IMR-90 (cell line): ENCODE data around the gene CELF6. TPM values are rescaled to one million over a fixed set of nuclear protein-coding genes. Genes with fewer than 3 reads are reported as not detected.

Experiments used
- ATAC-seq: fragments of 200-7000 bp; cut with Tn5 transposase; 2 replicates; pipeline ENCODE4 v1.9.1; 2020; ENCODE audit warnings: low read depth, mild to moderate bottlenecking, moderate library complexity
- BruUV-seq: library from RNA; stranded (reverse); fragments of 400-500 nt; replicated peaks from 2 replicates; lab custom pipeline; 2021; lab: Mats Ljungman, UMichigan
- CTCF ChIA-PET: fragments of 300-600 bp; formaldehyde crosslinking; extraction: SDS; loops from one replicate; lab custom pipeline; 2021; ENCODE audit warnings: antibody characterized with exemption; lab: Yijun Ruan, JAX
- POLR2A ChIA-PET: fragments of 300-600 bp; sonication (Branson Sonifier 250); formaldehyde crosslinking; loops from one replicate; lab custom pipeline; 2022; ENCODE audit warnings: antibody characterized with exemption; ENCODE audit not compliant: unreplicated experiment; lab: Charles Lee
- DNase-seq: peaks from one replicate; pipeline ENCODE4 v3.0.0; 2013
- H2AFZ ChIP-seq: replicated peaks from 2 replicates; pipeline ENCODE3; 2013; ENCODE audit warnings: low read length, mild to moderate bottlenecking; ENCODE audit not compliant: poor library complexity
- H2AK5ac ChIP-seq: 2 replicates; pipeline ENCODE4 v1.6.1; 2013; ENCODE audit warnings: low read depth, low read length, inconsistent platforms
- H2AK9ac ChIP-seq: replicated peaks from 2 replicates; pipeline ENCODE3; 2013; ENCODE audit warnings: mild to moderate bottlenecking, low read depth, low read length, moderate library complexity; ENCODE audit not compliant: poor library complexity
- H2BK120ac ChIP-seq: 2 replicates; pipeline ENCODE4 v1.6.1; 2013; ENCODE audit warnings: low read depth, low read length, inconsistent platforms
- H2BK15ac ChIP-seq: 3 replicates; pipeline ENCODE4 v1.6.1; 2013; ENCODE audit warnings: low read depth, low read length, inconsistent platforms
- H2BK20ac ChIP-seq: 2 replicates; pipeline ENCODE4 v1.6.1; 2013; ENCODE audit warnings: low read depth, mild to moderate bottlenecking, inconsistent platforms, low read length, moderate library complexity
- H2BK5ac ChIP-seq: 2 replicates; pipeline ENCODE4 v1.6.1; 2013; ENCODE audit warnings: mild to moderate bottlenecking, low read depth, low read length, inconsistent platforms; ENCODE audit not compliant: poor library complexity, severe bottlenecking
- H3K14ac ChIP-seq: replicated peaks from 2 replicates; pipeline ENCODE4 v1.6.1; 2013; ENCODE audit warnings: low read depth, low read length, inconsistent platforms
- H3K18ac ChIP-seq: 2 replicates; pipeline ENCODE4 v1.6.1; 2013; ENCODE audit warnings: low read depth, low read length, control low read depth
- H3K23ac ChIP-seq: 2 replicates; pipeline ENCODE4 v1.6.1; 2013; ENCODE audit warnings: low read depth, low read length, inconsistent platforms
- H3K27ac ChIP-seq: 2 replicates; pipeline ENCODE4 v1.5.1; 2013; ENCODE audit warnings: mild to moderate bottlenecking, control low read depth, low read length; ENCODE audit not compliant: insufficient read depth
- H3K27me3 ChIP-seq: 2 replicates; pipeline ENCODE4 v1.6.1; 2013; ENCODE audit warnings: low read length; ENCODE audit not compliant: control insufficient read depth, insufficient read depth
- H3K36me3 ChIP-seq: 2 replicates; pipeline ENCODE4 v1.6.1; 2013; ENCODE audit warnings: low read length, mixed read lengths; ENCODE audit not compliant: control insufficient read depth, insufficient read depth
- H3K4ac ChIP-seq: 2 replicates; pipeline ENCODE4 v1.6.1; 2013; ENCODE audit warnings: low read depth, low read length, inconsistent platforms
- H3K4me1 ChIP-seq: 2 replicates; pipeline ENCODE4 v1.6.1; 2013; ENCODE audit warnings: low read length, mixed read lengths; ENCODE audit not compliant: control insufficient read depth, insufficient read depth
- H3K4me2 ChIP-seq: 2 replicates; pipeline ENCODE4 v1.6.1; 2013; ENCODE audit warnings: low read depth, mild to moderate bottlenecking, control low read depth, low read length, moderate library complexity
- H3K4me3 ChIP-seq: 2 replicates; pipeline ENCODE4 v1.5.1; 2013; ENCODE audit warnings: low read depth, mild to moderate bottlenecking, control low read depth, low read length, moderate library complexity; ENCODE audit not compliant: insufficient read depth
- H3K56ac ChIP-seq: 2 replicates; pipeline ENCODE4 v1.6.1; 2013; ENCODE audit warnings: low read length, inconsistent platforms; ENCODE audit not compliant: insufficient read depth; ENCODE audit errors: extremely low read depth
- H3K79me1 ChIP-seq, 2 experiments: 2 replicates each; pipeline ENCODE4 v1.6.1; 2013; ENCODE audit warnings: low read length in 2 of 2, inconsistent platforms in 1 of 2, low read depth in 1 of 2
- H3K9ac ChIP-seq: 2 replicates; pipeline ENCODE4 v1.6.1; 2013; ENCODE audit warnings: low read depth, low read length, control low read depth
- H3K9me1 ChIP-seq: 2 replicates; pipeline ENCODE4 v1.6.1; 2013; ENCODE audit warnings: low read length, inconsistent platforms; ENCODE audit not compliant: insufficient read depth
- H3K9me3 ChIP-seq: 2 replicates; pipeline ENCODE4 v1.6.1; 2013; ENCODE audit warnings: low read length; ENCODE audit not compliant: control insufficient read depth, insufficient read depth
- H4K20me1 ChIP-seq: 2 replicates; pipeline ENCODE4 v1.6.1; 2013; ENCODE audit warnings: low read length, inconsistent platforms; ENCODE audit not compliant: insufficient read depth
- H4K5ac ChIP-seq: 2 replicates; pipeline ENCODE4 v1.6.1; 2013; ENCODE audit warnings: mild to moderate bottlenecking, low read depth, low read length, control low read depth
- H4K8ac ChIP-seq, 2 experiments: 2 replicates each; pipeline ENCODE4 v1.6.1; 2013; ENCODE audit warnings: low read depth in 2 of 2, low read length in 2 of 2, control low read depth in 1 of 2, inconsistent platforms in 1 of 2
- H4K91ac ChIP-seq: 2 replicates; pipeline ENCODE4 v1.6.1; 2013; ENCODE audit warnings: low read depth, low read length, inconsistent platforms; ENCODE audit not compliant: insufficient read depth
- BHLHE40 ChIP-seq: fragments of 150-350 bp; IDR thresholded peaks from 2 replicates; pipeline ENCODE4 v1.6.1; 2016; ENCODE audit warnings: mild to moderate bottlenecking, low read depth, low read length
- CEBPB ChIP-seq: IDR thresholded peaks from 2 replicates; pipeline ENCODE4 v1.6.1; 2012; ENCODE audit warnings: low read depth, low read length, improper control_type of control experiment
- CHD1 ChIP-seq: IDR thresholded peaks from 2 replicates; pipeline ENCODE4 v1.6.1; 2012; ENCODE audit warnings: low read depth, low read length, improper control_type of control experiment
- CTCF ChIP-seq: conservative IDR thresholded peaks from 2 replicates; pipeline ENCODE4 v1.5.1; 2012; ENCODE audit warnings: mild to moderate bottlenecking, low read depth, low read length, improper control_type of control experiment
- ELK1 ChIP-seq: fragments of 150-350 bp; IDR thresholded peaks from 2 replicates; pipeline ENCODE4 v1.6.1; 2016; ENCODE audit warnings: low read depth, mild to moderate bottlenecking, low read length, moderate library complexity, borderline replicate concordance
- FOS ChIP-seq: fragments of 150-350 bp; IDR thresholded peaks from 2 replicates; pipeline ENCODE4 v1.6.1; 2016; ENCODE audit warnings: low read depth, low read length
- MAZ ChIP-seq: IDR thresholded peaks from 2 replicates; pipeline ENCODE4 v1.6.1; 2012; ENCODE audit warnings: low read depth, mild to moderate bottlenecking, low read length, improper control_type of control experiment, moderate library complexity, borderline replicate concordance
- MXI1 ChIP-seq: IDR thresholded peaks from 2 replicates; pipeline ENCODE4 v1.6.1; 2012; ENCODE audit warnings: low read depth, mild to moderate bottlenecking, low read length, moderate library complexity, borderline replicate concordance
- NFE2L2 ChIP-seq: fragments of 150-350 bp; IDR thresholded peaks from 2 replicates; pipeline ENCODE4 v1.6.1; 2016; ENCODE audit warnings: low read depth, mild to moderate bottlenecking, low read length
- POLR2A ChIP-seq: IDR thresholded peaks from 2 replicates; pipeline ENCODE4 v1.6.1; 2012; ENCODE audit warnings: mild to moderate bottlenecking, low read depth, low read length
- RAD21 ChIP-seq: IDR thresholded peaks from 2 replicates; pipeline ENCODE4 v1.6.1; 2012; ENCODE audit warnings: low read length, improper control_type of control experiment
- RFX5 ChIP-seq: IDR thresholded peaks from 2 replicates; pipeline ENCODE4 v1.8.0; 2012; ENCODE audit warnings: low read depth, mild to moderate bottlenecking, low read length, moderate library complexity
- SMC3 ChIP-seq: fragments of 150-350 bp; IDR thresholded peaks from 2 replicates; pipeline ENCODE4 v1.6.1; 2016; ENCODE audit warnings: low read depth, mild to moderate bottlenecking, antibody characterized with exemption, low read length, moderate library complexity
- WGBS, 2 experiments: methylation state at CpG; one replicate each; pipeline versions ENCODE4 v1.1.5 to v1.1.7; 2013; ENCODE audit warnings: missing lambda C conversion rate in 2 of 2; ENCODE audit not compliant: insufficient read length in 1 of 2; ENCODE audit errors: extremely low coverage in 2 of 2; 5-methylcytosine and 5-hydroxymethylcytosine counted together
- dilution Hi-C: fragments of 300-500 bp; cut with HindIII; formaldehyde crosslinking; loops from one replicate; pipeline ENCODE4 v1.14.3; 2018; ENCODE audit warnings: low sequenced_read_pairs; ENCODE audit not compliant: unreplicated experiment
- in situ Hi-C: fragments of 300-500 bp; cut with MboI; formaldehyde crosslinking; loops from 3 replicates; pipeline ENCODE4 v1.14.3; 2019; ENCODE audit warnings: low sequenced_read_pairs, inconsistent platforms, mixed read lengths
- intact Hi-C: fragments of 100-400 bp; cut with micrococcal nuclease; formaldehyde crosslinking; loops from 2 replicates; pipeline ENCODE4 v1.10.0; 2022
- polyA plus RNA-seq, 3 experiments: library from polyadenylated mRNA; depleted of rRNA; stranded (reverse); fragments of >200 nt; gene quantifications; 2 replicates each; pipeline ENCODE4 v1.2.3, GENCODE V29; 2012; ENCODE audit warnings: low replicate concordance in 1 of 3
- total RNA-seq: library from RNA; depleted of rRNA; stranded (reverse); fragments of >200 nt; gene quantifications from 2 replicates; pipeline ENCODE4 v1.2.3, GENCODE V29; 2012
- TF ChIP-seq, protein P1 (sequence below): fragments of 150-350 bp; IDR thresholded peaks from 2 replicates; pipeline ENCODE4 v1.6.1; 2017; ENCODE audit warnings: mild to moderate bottlenecking, antibody characterized with exemption, low read length, low read depth

Gene CELF6
- total and polyA plus RNA-seq, 2 of the 4 experiments (the other 2 are of a cell fraction): 0.07 TPM; not detected in 1

- peaks cover 26% of the 10 kb centered on the region for H3K9me1 ChIP-seq
- peak overlapping the region; percentile 83 for H3K9ac ChIP-seq
- peak overlapping the region; percentile 97 for H2BK15ac ChIP-seq
- peak; percentile 98 for DNase-seq
- peaks cover 15 to 36% of the 10 kb centered on the region in 2 experiments; a peak in 3 of 4 replicates for H3K79me1 ChIP-seq
- peak overlapping the region; percentile 91 to 99 for H4K8ac ChIP-seq
- dilution Hi-C loops (no loop called here), intact Hi-C loops (no loop called here), in situ Hi-C loops (no loop called here)
- H3K27ac ChIP-seq: peak overlapping the region; percentile 94
- peak overlapping the region; percentile 98 for H2BK5ac ChIP-seq
- ATAC-seq: peak; percentile 95
- peak overlapping the region; percentile 99 for H2BK120ac ChIP-seq
- H2AFZ ChIP-seq: peak overlapping the region; percentile 16
- H4K91ac ChIP-seq: peak overlapping the region; percentile 99
- peak overlapping the region; percentile 100 for H3K4ac ChIP-seq
- peak overlapping the region; percentile 99 for H2BK20ac ChIP-seq
- ChIA-PET POLR2A (interaction anchor here (1.1 to 1.2 kb wide), 2 partner anchors 10 to 42 kb away, joined by 3 to 12 read pairs; no protein-coding TSS in a partner anchor), CTCF (interaction anchor here (1.0 kb wide), 1 partner anchor 10 kb away, joined by 3 read pairs; no protein-coding TSS in a partner anchor)
- no peaks in the 10 kb centered on the region for H4K20me1 ChIP-seq
- peak overlapping the region; percentile 99 for H3K56ac ChIP-seq
- H4K5ac ChIP-seq: peak overlapping the region; percentile 94
- peaks cover 15% of the 10 kb centered on the region for H3K4me1 ChIP-seq
- H3K14ac ChIP-seq: peak overlapping the region; percentile 100
- H2AK9ac ChIP-seq: peak overlapping the region; percentile 98
- H3K23ac ChIP-seq: peak overlapping the region; percentile 100
- H3K4me2 ChIP-seq: peak overlapping the region; percentile 87
- WGBS, 2 experiments: no CpG with 5 or more reads among the region's 3 CpGs
- peak overlapping the region; percentile 100 for H2AK5ac ChIP-seq
- no peaks in the 10 kb centered on the region for H3K9me3 ChIP-seq
- H3K27me3 ChIP-seq: no peaks in the 10 kb centered on the region
- BruUV-seq: no TSS peak
- peaks cover 14% of the 10 kb centered on the region for H3K36me3 ChIP-seq
- H3K4me3 ChIP-seq: peak overlapping the region; percentile 39; the same call in 1 of the 2 replicates
- H3K18ac ChIP-seq: peak overlapping the region; percentile 95
- TF ChIP-seq CTCF: no peak
- TF ChIP-seq POLR2A: peak; percentile 88
- peak; percentile 81 for TF ChIP-seq FOS
- TF ChIP-seq BHLHE40: peak; percentile 35; the same call in 1 of the 2 replicates
- TF ChIP-seq RAD21: no peak
- no peak for TF ChIP-seq MXI1
- TF ChIP-seq ELK1: no peak
- peak; percentile 97 for TF ChIP-seq NFE2L2
- TF ChIP-seq RFX5: no peak
- TF ChIP-seq, protein P1, sequence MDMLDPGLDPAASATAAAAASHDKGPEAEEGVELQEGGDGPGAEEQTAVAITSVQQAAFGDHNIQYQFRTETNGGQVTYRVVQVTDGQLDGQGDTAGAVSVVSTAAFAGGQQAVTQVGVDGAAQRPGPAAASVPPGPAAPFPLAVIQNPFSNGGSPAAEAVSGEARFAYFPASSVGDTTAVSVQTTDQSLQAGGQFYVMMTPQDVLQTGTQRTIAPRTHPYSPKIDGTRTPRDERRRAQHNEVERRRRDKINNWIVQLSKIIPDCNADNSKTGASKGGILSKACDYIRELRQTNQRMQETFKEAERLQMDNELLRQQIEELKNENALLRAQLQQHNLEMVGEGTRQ: no peak
- no peak for TF ChIP-seq SMC3
- TF ChIP-seq CEBPB: peak; percentile 90
- peak; percentile 74; the same call in 1 of the 2 replicates for TF ChIP-seq MAZ
- no peak for TF ChIP-seq CHD1
Measured at GRCh38 chr15:72237029-72237852, 82.7 kb downstream of the CELF6 start.
